A549 treated with CORT108297 at 1 μM for 4 hours (cell line): ENCODE results near the gene VPS41. TPM values are rescaled to one million over a fixed set of nuclear protein-coding genes. Genes with fewer than 3 reads are reported as not detected.

Experiments used
- total RNA-seq: library from RNA; stranded (reverse); fragments of 200-300 nt; extraction: Qiagen RNA extraction; gene quantifications from 5 replicates; pipeline ENCODE4 v1.2.3, GENCODE V29; 2022

The VPS41 gene
- 19.3 to 26.5 TPM (median 23.8 TPM) in 5 replicates for total RNA-seq

DNA sequence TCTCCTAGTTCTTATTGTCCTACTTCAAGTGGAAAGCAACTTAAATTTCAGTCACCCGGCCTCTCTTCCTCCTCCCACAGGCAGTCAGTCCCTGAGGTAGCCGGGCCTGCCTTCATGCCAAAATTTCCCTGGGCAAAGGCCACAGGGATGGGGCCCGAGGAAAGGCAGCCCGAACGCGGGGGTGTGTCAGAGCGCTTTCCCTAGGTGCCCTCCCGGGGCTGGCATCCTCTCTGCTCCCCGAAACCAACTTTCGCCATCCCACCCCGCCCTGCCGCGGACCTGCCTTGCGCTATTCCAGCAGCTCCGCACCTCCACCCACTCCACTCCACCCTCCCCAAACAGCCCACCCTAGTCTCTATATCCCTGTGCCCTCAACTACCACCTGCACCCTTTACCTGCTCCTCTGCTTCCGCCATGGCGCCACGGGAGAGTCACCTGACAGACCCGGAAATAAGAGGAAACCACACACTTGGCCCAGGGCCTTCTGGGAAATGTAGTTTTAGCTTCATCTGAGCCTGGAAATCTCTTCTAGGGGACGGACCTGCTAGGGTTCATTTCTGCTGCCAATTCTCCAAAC lies at the start of gene VPS41:
Gene VPS41, minus strand, starts transcription at position 433 of the 577 bp plus-strand sequence. Its CDS starts 17 bp downstream, at position 416.

Other genes starting within 250 kb of the VPS41 start
- not detected in 5 replicates for gene POU6F2, start 68.7 kb upstream of the VPS41 start, total RNA-seq